MM.1S (cell line): ENCODE results near the gene RASL10A.

ENCODE experiments used
- EZH2 ChIP-seq: fragments of 300-600 bp; sonication (generic); optimal IDR thresholded peaks from 2 replicates; pipeline ENCODE3; 2017; ENCODE audit warnings: low read depth, mild to moderate bottlenecking, antibody characterized with exemption, low read length, mixed read lengths
- TF ChIP-seq, protein P1 (sequence below): fragments of 300-600 bp; sonication (generic); IDR thresholded peaks from 2 replicates; pipeline ENCODE4 v1.5.1; 2016; ENCODE audit warnings: antibody characterized with exemption, low read length, mixed read lengths

DNA sequence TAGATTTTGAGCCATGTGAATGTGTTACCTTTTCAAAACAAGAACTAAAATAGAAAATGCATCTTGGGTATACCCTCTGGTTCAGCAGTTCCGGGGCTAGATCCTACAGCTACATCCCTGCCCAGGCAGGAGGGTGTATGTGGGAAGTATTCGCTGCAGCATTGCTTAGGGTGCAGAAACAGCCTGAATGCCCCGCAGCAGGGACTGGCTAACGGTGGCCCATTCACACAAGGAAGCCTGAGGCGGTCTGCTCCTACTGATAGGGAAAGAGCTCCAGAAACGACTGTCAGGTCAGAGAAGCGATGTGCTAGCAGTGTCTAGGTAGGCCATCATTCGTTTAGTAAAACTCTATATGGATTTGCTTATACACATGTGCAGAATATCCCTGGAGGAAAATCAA, 9.9 kb upstream of the RASL10A start:
- TF ChIP-seq, protein P1, sequence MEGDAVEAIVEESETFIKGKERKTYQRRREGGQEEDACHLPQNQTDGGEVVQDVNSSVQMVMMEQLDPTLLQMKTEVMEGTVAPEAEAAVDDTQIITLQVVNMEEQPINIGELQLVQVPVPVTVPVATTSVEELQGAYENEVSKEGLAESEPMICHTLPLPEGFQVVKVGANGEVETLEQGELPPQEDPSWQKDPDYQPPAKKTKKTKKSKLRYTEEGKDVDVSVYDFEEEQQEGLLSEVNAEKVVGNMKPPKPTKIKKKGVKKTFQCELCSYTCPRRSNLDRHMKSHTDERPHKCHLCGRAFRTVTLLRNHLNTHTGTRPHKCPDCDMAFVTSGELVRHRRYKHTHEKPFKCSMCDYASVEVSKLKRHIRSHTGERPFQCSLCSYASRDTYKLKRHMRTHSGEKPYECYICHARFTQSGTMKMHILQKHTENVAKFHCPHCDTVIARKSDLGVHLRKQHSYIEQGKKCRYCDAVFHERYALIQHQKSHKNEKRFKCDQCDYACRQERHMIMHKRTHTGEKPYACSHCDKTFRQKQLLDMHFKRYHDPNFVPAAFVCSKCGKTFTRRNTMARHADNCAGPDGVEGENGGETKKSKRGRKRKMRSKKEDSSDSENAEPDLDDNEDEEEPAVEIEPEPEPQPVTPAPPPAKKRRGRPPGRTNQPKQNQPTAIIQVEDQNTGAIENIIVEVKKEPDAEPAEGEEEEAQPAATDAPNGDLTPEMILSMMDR = no peak
- TF ChIP-seq EZH2 = no peak
